ENCODE results near the gene FAR2.

DNA sequence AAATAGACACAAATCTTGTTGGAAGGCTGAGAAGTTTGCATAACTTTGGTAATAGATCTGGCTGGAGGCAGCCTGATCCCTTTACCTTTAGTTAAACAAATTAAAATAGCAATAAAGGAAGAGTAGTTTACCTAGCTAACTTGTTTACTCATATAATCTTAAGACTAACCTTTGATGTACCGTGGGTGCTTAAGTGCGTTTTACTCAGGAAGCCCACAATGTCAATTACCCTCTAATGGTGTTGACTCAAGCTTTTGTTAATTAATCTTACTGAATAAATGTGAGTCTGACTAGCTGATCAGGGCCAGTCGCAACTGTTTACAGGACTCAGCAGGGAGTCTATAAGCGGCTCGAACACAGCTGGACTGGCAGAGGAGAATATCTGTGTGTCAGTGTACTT is 51.5 kb downstream of the FAR2 start:
- TF ChIP-seq TAF1 (IDR thresholded peaks at IDR 0.05; ENCODE audit: low read depth) (no peak), YY1 (IDR thresholded peaks at IDR 0.05; ENCODE audit: low read depth) (no peak), CREB1 (IDR thresholded peaks at IDR 0.05; ENCODE audit: low read depth) (no peak), TCF12 (IDR thresholded peaks at IDR 0.05; ENCODE audit: low read depth) (no peak), EP300 (IDR thresholded peaks at IDR 0.05; ENCODE audit: borderline replicate concordance) (no peak)
